WERI-Rb-1 (cell line): ENCODE results near the gene PIGT.

ENCODE experiments used
- DNase-seq: peaks from one replicate; pipeline ENCODE4 v3.0.0-alpha.2; 2020
- H3K27ac ChIP-seq: fragments of 250-450 bp; sonication (Bioruptor Pico); 2 replicates; pipeline ENCODE4 v1.5.1; 2020; ENCODE audit warnings: mild to moderate bottlenecking, moderate library complexity
- H3K27me3 ChIP-seq: fragments of 250-450 bp; sonication (Bioruptor Pico); 2 replicates; pipeline ENCODE4 v1.5.1; 2021; ENCODE audit warnings: mild to moderate bottlenecking, low read depth, moderate library complexity; ENCODE audit not compliant: insufficient read depth, severe bottlenecking
- H3K36me3 ChIP-seq: fragments of 250-450 bp; sonication (Bioruptor Pico); 2 replicates; pipeline ENCODE4 v1.5.1; 2020; ENCODE audit warnings: mild to moderate bottlenecking, moderate library complexity
- H3K4me3 ChIP-seq: 2 replicates; pipeline ENCODE4 v1.5.1; 2011; ENCODE audit warnings: low read depth, mild to moderate bottlenecking, control low read depth, low read length
- H3K9me3 ChIP-seq: fragments of 250-450 bp; sonication (Bioruptor Pico); 2 replicates; pipeline ENCODE4 v1.5.1; 2021; ENCODE audit warnings: mild to moderate bottlenecking, moderate library complexity; ENCODE audit not compliant: severe bottlenecking
- TF ChIP-seq, protein P1 (sequence below): IDR thresholded peaks from 2 replicates; pipeline ENCODE4 v1.5.1; 2011; ENCODE audit warnings: low read depth, mild to moderate bottlenecking, control low read depth, inconsistent platforms, low read length

PIGT gene

DNA sequence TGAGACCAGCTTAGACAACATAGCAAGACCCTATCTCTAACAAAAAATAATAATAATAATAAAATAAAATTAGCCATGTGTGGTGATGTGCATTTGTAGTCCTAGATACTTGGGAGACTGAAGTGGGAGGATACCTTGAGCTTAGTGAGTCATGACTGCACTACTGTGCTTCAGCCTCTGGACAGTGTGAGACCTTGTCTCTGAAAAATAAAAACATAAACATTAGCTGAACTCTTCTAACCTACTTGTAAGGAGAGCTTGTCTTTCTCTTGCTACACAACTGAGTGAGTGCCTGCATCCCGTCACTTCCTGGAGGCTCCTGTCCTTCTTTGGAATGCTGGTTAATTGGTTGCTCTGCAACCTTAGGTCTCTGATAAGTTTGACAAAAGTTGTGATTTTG is 13.0 kb upstream of the PIGT start:
- Histone ChIP-seq H3K27me3 (no peaks in the 10 kb centered on the region), H3K27ac (no peak overlapping the region), H3K9me3 (peaks cover 11% of the 10 kb centered on the region), H3K36me3 (no peaks in the 10 kb centered on the region), H3K4me3 (no peak overlapping the region)
- DNase-seq, result no peak
- TF ChIP-seq, protein P1, sequence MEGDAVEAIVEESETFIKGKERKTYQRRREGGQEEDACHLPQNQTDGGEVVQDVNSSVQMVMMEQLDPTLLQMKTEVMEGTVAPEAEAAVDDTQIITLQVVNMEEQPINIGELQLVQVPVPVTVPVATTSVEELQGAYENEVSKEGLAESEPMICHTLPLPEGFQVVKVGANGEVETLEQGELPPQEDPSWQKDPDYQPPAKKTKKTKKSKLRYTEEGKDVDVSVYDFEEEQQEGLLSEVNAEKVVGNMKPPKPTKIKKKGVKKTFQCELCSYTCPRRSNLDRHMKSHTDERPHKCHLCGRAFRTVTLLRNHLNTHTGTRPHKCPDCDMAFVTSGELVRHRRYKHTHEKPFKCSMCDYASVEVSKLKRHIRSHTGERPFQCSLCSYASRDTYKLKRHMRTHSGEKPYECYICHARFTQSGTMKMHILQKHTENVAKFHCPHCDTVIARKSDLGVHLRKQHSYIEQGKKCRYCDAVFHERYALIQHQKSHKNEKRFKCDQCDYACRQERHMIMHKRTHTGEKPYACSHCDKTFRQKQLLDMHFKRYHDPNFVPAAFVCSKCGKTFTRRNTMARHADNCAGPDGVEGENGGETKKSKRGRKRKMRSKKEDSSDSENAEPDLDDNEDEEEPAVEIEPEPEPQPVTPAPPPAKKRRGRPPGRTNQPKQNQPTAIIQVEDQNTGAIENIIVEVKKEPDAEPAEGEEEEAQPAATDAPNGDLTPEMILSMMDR, result no peak

DNA sequence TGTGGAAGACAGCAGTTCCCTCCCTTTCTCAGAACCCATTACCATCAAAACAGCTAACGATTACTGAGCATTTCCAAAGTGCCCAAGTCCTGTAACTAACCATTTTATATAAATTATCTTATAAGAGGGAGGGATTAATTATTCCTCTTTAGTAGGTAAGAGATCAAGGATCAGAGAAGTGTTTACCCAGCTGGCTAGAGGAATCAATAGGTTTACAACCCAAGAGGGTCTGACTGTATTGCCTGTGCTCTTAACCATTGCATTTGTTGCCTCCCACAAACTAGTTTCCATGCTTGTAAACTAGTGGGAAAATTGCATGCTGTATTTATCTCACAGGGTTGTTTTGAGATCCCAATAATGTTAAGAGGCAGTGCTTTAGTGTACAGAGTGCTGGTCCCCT is 11.5 kb upstream of the PIGT start:
- peaks cover 11% of the 10 kb centered on the region for H3K9me3 ChIP-seq
- no peak overlapping the region for H3K27ac ChIP-seq
- H3K36me3 ChIP-seq, result peaks cover 10% of the 10 kb centered on the region
- DNase-seq, result no peak
- TF ChIP-seq, protein P1, result no peak
- no peaks in the 10 kb centered on the region for H3K27me3 ChIP-seq
- H3K4me3 ChIP-seq, result no peak overlapping the region

GRCh38 chr20:45405571-45406259 is 10.2 kb upstream of the PIGT start:
- Histone ChIP-seq H3K9me3 (peaks cover 3% of the 10 kb centered on the region), H3K27ac (peak overlapping the region; percentile 81), H3K27me3 (no peaks in the 10 kb centered on the region), H3K36me3 (peaks cover 23% of the 10 kb centered on the region), H3K4me3 (peak overlapping the region; percentile 94)
- TF ChIP-seq, protein P1, result no peak
- DNase-seq, result no peak

DNA sequence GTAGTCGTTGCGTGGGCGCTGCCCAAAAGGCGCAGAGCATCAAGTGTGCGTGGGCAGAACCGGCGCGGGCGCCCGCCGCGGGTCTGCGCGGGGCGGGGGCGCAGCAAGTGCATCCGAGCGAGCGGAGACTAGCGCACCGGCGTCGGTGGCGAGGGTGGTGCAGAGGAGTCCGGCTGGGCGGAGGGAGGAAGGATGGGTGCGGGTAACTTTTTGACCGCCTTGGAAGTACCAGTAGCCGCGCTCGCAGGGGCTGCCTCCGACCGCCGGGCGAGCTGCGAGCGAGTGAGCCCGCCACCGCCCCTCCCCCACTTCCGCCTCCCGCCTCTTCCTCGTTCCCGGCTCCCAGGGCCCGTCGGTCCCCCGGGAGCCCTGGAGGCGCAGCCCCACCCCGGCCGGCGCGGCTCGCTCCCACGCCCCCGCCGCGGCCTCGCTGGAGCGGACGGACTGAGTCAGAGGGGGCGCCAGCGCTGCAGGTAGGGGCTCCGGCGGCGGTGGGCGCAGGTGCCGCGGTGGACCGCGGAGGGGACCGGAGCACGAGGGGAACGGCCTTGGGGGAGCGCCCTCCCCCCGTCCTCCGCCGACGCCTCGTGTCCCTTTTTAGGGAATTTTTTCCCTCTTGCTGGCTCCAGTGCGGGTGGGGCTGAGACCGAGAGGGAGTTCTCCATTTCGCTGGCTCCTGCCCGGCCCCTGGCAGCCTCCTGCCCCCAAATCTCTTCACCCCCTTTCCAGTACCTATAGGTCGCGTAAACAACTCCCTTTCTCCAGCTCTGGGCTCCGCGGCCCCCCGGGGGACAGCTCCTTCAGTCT is 9.5 kb upstream of the PIGT start:
- H3K27me3 ChIP-seq, result no peaks in the 10 kb centered on the region
- H3K36me3 ChIP-seq, result peaks cover 27% of the 10 kb centered on the region
- no peaks in the 10 kb centered on the region for H3K9me3 ChIP-seq
- TF ChIP-seq, protein P1, result 0 out of 2 replicates have a peak, but pooled peaks have one; percentile 4
- peak overlapping the region; percentile 81 for H3K27ac ChIP-seq
- H3K4me3 ChIP-seq, result peak overlapping the region; percentile 94
- peak; percentile 67 for DNase-seq

DNA sequence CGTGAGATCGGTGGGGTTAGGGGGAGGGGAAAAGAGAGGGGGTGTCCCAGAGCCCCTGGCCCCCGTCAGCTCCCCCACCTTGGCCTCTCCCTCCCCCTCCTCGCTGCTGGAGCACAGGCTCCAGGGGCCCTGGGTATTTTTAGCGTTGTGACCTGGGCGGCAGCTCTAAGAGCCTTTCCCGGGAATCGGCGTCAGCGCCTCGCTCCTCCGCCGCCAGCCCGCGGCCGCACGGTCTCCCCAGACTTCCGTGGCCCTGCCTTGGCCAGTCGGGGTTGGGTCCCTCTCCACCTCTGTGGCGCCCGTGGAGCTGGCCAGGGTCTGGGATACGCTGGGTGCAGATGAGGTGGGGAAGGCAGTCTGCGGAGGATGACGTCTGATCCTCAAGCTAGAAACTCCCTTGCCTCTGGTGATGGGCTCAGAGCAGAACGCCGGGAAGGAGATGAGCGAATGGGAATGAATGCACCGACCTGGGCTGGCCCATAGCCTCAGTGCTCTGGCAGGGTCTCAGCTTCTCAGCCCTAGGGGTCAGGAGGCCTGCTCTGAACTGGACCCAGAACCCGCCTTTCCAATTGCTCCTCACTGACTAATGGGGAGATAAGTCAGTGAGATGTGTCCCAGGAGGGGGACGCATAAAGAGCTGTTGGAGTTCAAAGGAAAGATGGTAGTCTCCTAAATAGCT is 8.7 kb upstream of the PIGT start:
- Histone ChIP-seq H3K36me3 (peaks cover 27% of the 10 kb centered on the region), H3K27me3 (no peaks in the 10 kb centered on the region), H3K9me3 (no peaks in the 10 kb centered on the region), H3K27ac (peak overlapping the region; percentile 81), H3K4me3 (peak overlapping the region; percentile 94)
- TF ChIP-seq, protein P1, result no peak
- peak; percentile 43 for DNase-seq
